Activated CD8-positive, alpha-beta T cell treated with anti-CD3 and anti-CD28 coated beads, Interleukin-2, amount 10 ng/mL, durations not matched to agents 7 days and 5 days (primary cell): ENCODE data around the gene UBC. TPM values are rescaled to one million over a fixed set of nuclear protein-coding genes. Genes with fewer than 3 reads are reported as not detected.
"Not testable (repeated sequence)": the region's sequence is repeated elsewhere in the genome, so short reads cannot be mapped to it uniquely, and the experiment has no call there.

Experiments used
- ATAC-seq: fragments of 150-1000 bp; cut with Tn5 transposase; one replicate; pipeline ENCODE4 v1.10.0; 2021; ENCODE audit warnings: moderate library complexity
- CTCF ChIA-PET: fragments of 350-600 bp; sonication (Branson Sonifier 250); formaldehyde crosslinking; loops from one replicate; lab custom pipeline; 2021; ENCODE audit warnings: antibody characterized with exemption; lab: Charles Lee
- POLR2A ChIA-PET: fragments of 350-600 bp; sonication (Branson Sonifier 250); formaldehyde crosslinking; loops from one replicate; lab custom pipeline; 2021; ENCODE audit warnings: antibody characterized with exemption; lab: Charles Lee
- DNase-seq: peaks from one replicate; pipeline ENCODE4 v3.0.0-alpha.2; 2020
- H3K27ac Mint-ChIP-seq: one replicate; pipeline ENCODE4 v1.8.0; 2021; ENCODE audit warnings: mild to moderate bottlenecking, mixed read lengths
- H3K27me3 Mint-ChIP-seq: one replicate; pipeline ENCODE4 v1.8.0; 2021; ENCODE audit warnings: low read depth, mixed read lengths
- H3K36me3 Mint-ChIP-seq: one replicate; pipeline ENCODE4 v1.8.0; 2021; ENCODE audit warnings: low read depth, mixed read lengths
- H3K4me1 Mint-ChIP-seq: one replicate; pipeline ENCODE4 v1.8.0; 2021; ENCODE audit warnings: low read depth, mixed read lengths
- H3K4me3 Mint-ChIP-seq: one replicate; pipeline ENCODE4 v1.8.0; 2021; ENCODE audit warnings: mild to moderate bottlenecking, mixed read lengths
- H3K9me3 Mint-ChIP-seq: one replicate; pipeline ENCODE4 v1.8.0; 2022; ENCODE audit warnings: mixed read lengths; ENCODE audit not compliant: insufficient read depth
- total RNA-seq, 2 experiments: library from RNA; stranded (reverse); gene quantifications; one replicate each; pipeline ENCODE4 v1.2.3, GENCODE V29; 2021

Gene UBC
- total RNA-seq, 2 experiments from 2014 or later: 974 to 998 TPM

DNA sequence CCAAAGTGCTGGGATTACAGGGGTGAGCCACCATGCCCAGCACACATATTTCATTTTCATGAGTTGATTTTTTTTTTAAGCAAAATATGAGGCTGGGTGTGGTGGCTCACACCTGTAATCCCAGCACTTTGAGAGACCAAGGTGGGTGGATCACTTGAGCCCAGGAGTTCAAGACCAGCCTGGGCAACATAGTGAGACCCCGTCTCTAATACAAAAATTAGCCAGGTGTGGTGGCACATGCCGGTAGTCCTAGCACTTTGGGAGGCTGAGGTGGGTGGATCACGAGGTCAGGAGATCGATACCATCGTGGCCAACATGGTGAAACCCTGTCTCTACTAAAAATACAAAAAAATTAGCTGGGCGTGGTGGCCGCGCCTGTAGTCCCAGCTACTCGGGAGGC is 17.1 kb upstream of the UBC start:
- H3K4me3 Mint-ChIP-seq, ATAC-seq, H3K27ac Mint-ChIP-seq, DNase-seq, H3K9me3 Mint-ChIP-seq, H3K27me3 Mint-ChIP-seq: not testable (repeated sequence)
- Mint-ChIP-seq H3K36me3 (peaks cover 24% of the 10 kb centered on the region), H3K4me1 (peaks cover 27% of the 10 kb centered on the region)
- ChIA-PET CTCF (interaction anchor here (1.8 to 2.6 kb wide), 2 partner anchors 9 to 25 kb away, joined by 5 to 16 read pairs; no protein-coding TSS in a partner anchor), POLR2A (interaction anchor here (0.7 kb wide), 1 partner anchor 17 kb away, joined by 3 read pairs; the partner anchor contains the start of gene UBC)

DNA sequence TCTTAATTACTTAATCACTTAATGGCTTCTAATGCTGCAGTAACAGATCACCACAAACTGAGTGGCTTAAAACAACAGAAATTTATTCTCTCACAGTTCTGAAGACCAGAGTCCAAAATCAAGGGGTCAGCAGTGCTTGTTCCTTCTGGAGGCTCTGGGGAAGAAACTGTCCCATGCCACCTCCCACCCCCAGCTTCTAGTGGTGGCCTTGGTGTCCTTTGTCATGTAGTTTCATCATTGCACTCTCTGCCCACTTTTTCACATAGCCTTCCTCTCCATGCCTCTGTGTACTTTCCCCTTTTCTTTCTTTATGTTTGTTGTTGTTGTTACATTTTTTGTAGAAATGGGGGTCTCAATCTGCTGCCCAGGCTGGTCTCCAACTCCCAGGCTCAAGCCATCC is 16.1 kb upstream of the UBC start:
- ATAC-seq: no peak
- no peak overlapping the region for H3K4me3 Mint-ChIP-seq

DNA sequence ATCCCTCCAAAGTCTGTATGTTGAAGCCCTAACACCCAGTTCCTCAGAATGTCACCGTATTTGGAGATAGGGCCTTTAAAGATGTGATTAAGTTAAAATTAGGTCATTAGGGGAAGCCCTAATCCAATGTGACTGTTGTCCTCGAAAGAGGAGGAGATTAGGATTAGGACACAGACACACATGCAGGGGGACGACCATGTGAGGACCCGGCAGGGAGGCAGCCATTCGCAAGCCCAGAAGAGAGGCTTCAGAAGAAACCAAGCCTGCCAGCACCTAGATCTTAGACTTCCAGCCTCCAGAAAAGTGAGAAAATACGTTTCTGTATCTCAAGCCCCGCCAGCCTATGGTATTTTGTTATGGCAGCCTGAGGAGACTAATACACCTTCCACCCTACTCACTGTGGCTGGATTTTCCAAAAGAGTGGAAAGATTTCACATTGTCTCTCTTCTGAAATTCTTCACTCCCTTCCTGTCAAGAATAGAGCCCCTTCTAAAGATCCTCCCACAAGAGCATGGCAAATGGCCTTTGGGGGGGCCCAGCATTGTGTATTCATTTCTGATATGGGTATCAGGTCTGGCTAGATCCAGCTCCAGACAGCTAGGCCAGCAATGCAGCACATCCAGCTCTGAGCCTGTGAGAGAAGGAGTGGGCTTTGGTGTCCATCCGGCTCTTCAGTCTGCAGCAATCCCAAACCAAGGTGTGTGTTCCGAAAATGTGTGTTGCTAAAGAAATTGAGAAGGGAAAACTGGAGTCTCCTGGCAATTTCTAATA is 15.4 kb upstream of the UBC start:
- DNase-seq: no peak
- no peak for ATAC-seq
- no peak overlapping the region for H3K27ac Mint-ChIP-seq

More for the DNA sequence above, 16.1 kb upstream of the UBC start:
- CTCF ChIA-PET: interaction anchor here (2.6 kb wide), 1 partner anchor 10 kb away, joined by 16 read pairs; no protein-coding TSS in a partner anchor
- no peak for DNase-seq
- H3K36me3 Mint-ChIP-seq: peaks cover 21% of the 10 kb centered on the region
- POLR2A ChIA-PET: interaction anchor here (0.6 to 1.7 kb wide), 2 partner anchors 9 to 16 kb away, joined by 3 to 6 read pairs; partner anchors contain the start of gene UBC
- H3K4me1 Mint-ChIP-seq: peaks cover 32% of the 10 kb centered on the region
- no peak overlapping the region for H3K27ac Mint-ChIP-seq
- H3K27me3 Mint-ChIP-seq: peaks cover 4% of the 10 kb centered on the region
- H3K9me3 Mint-ChIP-seq: no peaks in the 10 kb centered on the region

DNA sequence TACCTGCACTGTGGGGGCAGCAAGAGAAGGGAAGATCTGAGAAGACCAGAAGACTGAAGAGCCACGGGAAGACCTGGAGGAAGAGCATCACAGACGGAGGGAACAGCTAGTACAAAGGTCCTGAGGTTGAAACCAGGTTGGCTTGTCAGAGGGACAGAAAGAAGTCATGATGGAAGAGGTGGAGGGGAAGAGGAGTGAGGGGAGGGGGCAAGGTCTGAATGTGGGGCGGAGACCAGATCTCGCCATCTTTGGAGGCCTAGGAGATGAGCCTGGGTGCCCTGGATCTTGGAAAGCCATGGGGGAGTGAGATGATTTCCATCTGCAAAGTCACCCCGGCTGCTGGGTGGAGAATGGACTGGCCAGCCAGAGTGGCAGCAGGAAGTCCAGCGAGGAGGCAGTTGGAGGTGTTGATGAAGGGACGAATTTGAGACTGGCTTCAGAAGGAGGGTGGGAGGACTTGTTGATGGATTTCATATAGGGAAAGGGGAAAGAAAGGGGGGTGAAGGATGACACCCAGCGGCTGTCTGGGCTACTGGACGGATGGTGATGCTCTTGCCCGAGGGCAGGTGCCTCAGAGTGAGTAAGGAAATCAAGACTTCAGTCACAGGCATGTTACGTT is 14.6 kb upstream of the UBC start:
- Mint-ChIP-seq H3K27ac (peak overlapping the region; percentile 71), H3K27me3 (peaks cover 4% of the 10 kb centered on the region), H3K9me3 (no peaks in the 10 kb centered on the region), H3K36me3 (peaks cover 20% of the 10 kb centered on the region), H3K4me1 (peaks cover 35% of the 10 kb centered on the region), H3K4me3 (peak overlapping the region; percentile 86)
- CTCF ChIA-PET: interaction anchor here (2.3 to 16.8 kb wide), 4 partner anchors 10 to 23 kb away, joined by 8 to 391 read pairs (median 20); partner anchors contain the start of gene UBC
- DNase-seq (no peak), ATAC-seq (no peak)
- POLR2A ChIA-PET: interaction anchor here (1.4 to 6.0 kb wide), 6 partner anchors 9 to 18 kb away, joined by 3 to 35 read pairs (median 8); partner anchors contain the start of gene UBC

More for the DNA sequence above, 15.4 kb upstream of the UBC start:
- H3K9me3 Mint-ChIP-seq: no peaks in the 10 kb centered on the region
- POLR2A ChIA-PET: interaction anchor here (1.7 kb wide), 1 partner anchor 16 kb away, joined by 6 read pairs; the partner anchor contains the start of gene UBC
- CTCF ChIA-PET: interaction anchor here (2.6 kb wide), 1 partner anchor 11 kb away, joined by 16 read pairs; no protein-coding TSS in a partner anchor
- peaks cover 35% of the 10 kb centered on the region for H3K4me1 Mint-ChIP-seq
- peaks cover 4% of the 10 kb centered on the region for H3K27me3 Mint-ChIP-seq
- peak overlapping the region; percentile 25 for H3K4me3 Mint-ChIP-seq
- peaks cover 20% of the 10 kb centered on the region for H3K36me3 Mint-ChIP-seq

DNA sequence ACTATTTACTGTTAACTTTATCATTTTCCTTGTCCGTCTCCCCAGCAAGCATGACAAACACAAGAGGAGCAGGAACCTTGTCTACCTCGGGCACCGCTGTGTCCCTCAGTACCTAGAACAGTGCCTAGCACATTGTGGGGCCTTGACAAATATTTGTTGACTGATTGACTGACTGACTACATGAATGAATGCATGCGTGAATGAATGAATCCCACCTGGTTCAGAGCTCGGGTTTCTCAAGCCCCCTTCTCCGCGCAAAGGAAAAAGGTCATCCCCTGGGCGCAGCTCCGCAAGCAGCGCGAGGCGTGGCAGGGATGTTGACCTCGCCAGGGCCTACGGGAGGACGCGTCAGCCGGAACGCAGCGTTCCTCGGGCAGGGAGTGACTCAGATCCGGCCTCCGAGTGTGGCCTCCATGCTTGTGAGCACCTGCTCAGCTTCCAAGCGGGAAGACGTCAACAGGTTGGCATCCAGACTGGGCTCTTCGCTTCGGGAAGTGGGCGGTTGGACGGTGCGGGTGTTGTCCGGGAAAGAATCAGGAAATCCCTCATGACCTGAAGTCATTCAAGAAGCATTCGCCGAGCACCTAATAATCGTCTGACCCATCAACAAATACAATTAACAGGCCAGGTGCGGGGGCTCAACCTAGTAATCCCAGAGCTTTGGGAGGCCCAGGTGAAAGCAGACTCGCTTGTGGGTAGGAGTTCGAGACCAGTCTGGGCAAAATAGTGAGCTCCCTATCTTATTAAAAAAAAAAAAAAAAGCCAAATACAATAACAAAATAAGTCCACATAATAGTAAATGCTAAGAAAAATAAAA is 13.9 kb upstream of the UBC start:
- Mint-ChIP-seq H3K9me3 (no peaks in the 10 kb centered on the region), H3K4me3 (peak overlapping the region; percentile 86), H3K36me3 (peaks cover 20% of the 10 kb centered on the region), H3K27ac (peak overlapping the region; percentile 93), H3K4me1 (peaks cover 35% of the 10 kb centered on the region), H3K27me3 (peaks cover 4% of the 10 kb centered on the region)
- DNase-seq (peak; percentile 46), ATAC-seq (peak; percentile 58)
- ChIA-PET CTCF (interaction anchor here (0.8 to 16.8 kb wide), 6 partner anchors 10 to 65 kb away, joined by 3 to 391 read pairs (median 10); partner anchors contain the start of genes BRI3BP and UBC), POLR2A (interaction anchor here (1.4 to 6.0 kb wide), 7 partner anchors 9 to 17 kb away, joined by 3 to 35 read pairs (median 8); partner anchors contain the start of gene UBC)

DNA sequence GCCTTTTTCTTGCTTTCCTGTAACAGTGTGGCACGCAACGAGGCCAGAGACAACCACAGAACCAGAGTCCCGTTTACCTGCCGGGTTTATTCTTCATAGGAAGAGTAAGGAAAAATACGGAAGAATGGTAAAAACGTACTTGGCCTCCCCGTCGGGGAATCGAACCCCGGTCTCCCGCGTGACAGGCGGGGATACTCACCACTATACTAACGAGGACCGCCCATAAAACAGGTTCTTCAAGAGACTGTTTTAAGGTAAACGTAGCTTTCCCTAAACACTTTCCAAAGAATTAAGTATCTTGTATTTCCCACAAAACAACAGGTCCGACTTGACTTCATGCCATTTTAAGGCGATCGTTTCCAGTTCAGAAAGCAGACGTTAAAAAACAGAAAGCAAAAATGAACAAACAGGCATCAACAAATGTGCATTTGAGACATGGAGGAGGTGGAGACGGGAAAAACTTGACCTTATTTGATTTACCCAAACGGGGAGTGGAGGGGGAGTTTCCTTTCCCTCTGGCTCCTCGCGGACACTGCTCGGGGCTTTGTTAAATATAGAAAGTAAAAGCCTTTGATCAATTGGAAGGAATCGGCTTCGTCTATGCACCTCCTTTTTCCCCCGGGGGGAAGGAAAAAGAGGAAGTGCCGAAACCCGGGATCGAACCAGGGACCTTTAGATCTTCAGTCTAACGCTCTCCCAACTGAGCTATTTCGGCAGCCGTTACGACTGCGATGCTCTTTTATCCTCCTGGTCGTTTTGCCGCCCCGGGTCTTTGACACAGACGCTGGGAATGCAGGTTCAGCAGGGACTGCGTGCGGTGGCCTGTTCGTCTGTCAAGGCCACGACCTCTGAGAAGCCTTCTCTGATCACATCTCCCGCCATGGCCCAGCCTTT is 13.0 kb upstream of the UBC start:
- Mint-ChIP-seq H3K4me3 (peak overlapping the region; percentile 86), H3K9me3 (no peaks in the 10 kb centered on the region), H3K36me3 (peaks cover 20% of the 10 kb centered on the region), H3K27ac (peak overlapping the region; percentile 93), H3K27me3 (peaks cover 4% of the 10 kb centered on the region), H3K4me1 (peaks cover 40% of the 10 kb centered on the region)
- CTCF ChIA-PET: interaction anchor here (0.8 to 16.8 kb wide), 6 partner anchors 9 to 66 kb away, joined by 3 to 391 read pairs (median 10); partner anchors contain the start of genes BRI3BP and UBC
- DNase-seq: peak; percentile 95
- POLR2A ChIA-PET: interaction anchor here (0.6 to 6.0 kb wide), 8 partner anchors 8 to 16 kb away, joined by 3 to 35 read pairs (median 8); partner anchors contain the start of gene UBC
- ATAC-seq: peak; percentile 88

DNA sequence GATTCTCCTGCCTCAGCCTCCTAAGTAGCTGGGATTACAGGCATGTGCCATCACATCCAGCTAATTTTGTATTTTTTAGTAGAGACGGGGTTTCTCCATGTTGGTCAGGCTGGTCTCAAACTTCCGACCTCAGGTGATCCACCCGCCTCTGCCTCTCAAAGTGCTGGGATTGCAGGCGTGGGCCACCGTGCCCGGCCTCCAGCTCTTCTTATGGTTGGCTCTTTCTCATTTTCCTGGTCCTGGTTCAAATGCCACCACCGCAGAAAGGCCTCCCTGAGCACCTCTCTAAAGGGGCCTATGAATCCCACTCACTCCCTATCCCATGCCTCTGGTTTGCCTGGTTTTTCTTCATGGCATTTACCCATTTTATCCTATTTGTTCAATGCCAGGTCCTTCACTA is 11.3 kb upstream of the UBC start:
- POLR2A ChIA-PET: interaction anchor here (3.7 to 6.0 kb wide), 2 partner anchors 8 to 12 kb away, joined by 23 to 35 read pairs; partner anchors contain the start of gene UBC
- not testable (repeated sequence) for ATAC-seq, DNase-seq, H3K27ac Mint-ChIP-seq, H3K4me3 Mint-ChIP-seq, H3K27me3 Mint-ChIP-seq, H3K9me3 Mint-ChIP-seq
- Mint-ChIP-seq H3K4me1 (peaks cover 57% of the 10 kb centered on the region), H3K36me3 (peaks cover 21% of the 10 kb centered on the region)
- CTCF ChIA-PET: interaction anchor here (3.8 to 16.8 kb wide), 2 partner anchors 8 to 14 kb away, joined by 28 to 391 read pairs; no protein-coding TSS in a partner anchor

DNA sequence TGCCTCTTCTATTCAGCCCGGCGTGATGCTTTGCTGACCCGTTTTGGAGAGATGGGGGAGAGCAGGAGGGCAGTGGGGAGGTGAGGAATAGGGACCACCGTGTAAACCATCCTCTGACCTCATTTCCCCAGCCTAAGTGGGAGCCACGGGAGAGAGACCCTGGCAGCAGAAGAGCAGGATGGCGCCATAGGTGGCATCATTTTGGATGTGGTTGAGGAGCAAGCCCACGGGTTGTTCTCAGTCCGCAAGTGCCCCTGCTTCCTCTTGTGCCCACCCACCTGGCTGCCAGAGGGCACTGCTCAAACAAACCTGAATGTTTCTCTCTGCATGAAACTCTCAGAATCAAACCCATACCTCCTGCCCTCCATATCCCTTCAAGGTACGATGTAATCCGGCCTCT is 10.7 kb upstream of the UBC start:
- peaks cover 59% of the 10 kb centered on the region for H3K4me1 Mint-ChIP-seq
- DNase-seq (no peak), ATAC-seq (no peak)
- H3K4me3 Mint-ChIP-seq: no peak overlapping the region
- no peak overlapping the region for H3K27ac Mint-ChIP-seq
- peaks cover 15% of the 10 kb centered on the region for H3K36me3 Mint-ChIP-seq
- H3K27me3 Mint-ChIP-seq: peaks cover 4% of the 10 kb centered on the region
- ChIA-PET POLR2A (interaction anchor here (1.7 to 6.0 kb wide), 2 partner anchors 11 to 14 kb away, joined by 6 to 35 read pairs; partner anchors contain the start of gene UBC), CTCF (interaction anchor here (3.8 to 16.8 kb wide), 2 partner anchors 7 to 14 kb away, joined by 28 to 391 read pairs; no protein-coding TSS in a partner anchor)
- no peaks in the 10 kb centered on the region for H3K9me3 Mint-ChIP-seq

DNA sequence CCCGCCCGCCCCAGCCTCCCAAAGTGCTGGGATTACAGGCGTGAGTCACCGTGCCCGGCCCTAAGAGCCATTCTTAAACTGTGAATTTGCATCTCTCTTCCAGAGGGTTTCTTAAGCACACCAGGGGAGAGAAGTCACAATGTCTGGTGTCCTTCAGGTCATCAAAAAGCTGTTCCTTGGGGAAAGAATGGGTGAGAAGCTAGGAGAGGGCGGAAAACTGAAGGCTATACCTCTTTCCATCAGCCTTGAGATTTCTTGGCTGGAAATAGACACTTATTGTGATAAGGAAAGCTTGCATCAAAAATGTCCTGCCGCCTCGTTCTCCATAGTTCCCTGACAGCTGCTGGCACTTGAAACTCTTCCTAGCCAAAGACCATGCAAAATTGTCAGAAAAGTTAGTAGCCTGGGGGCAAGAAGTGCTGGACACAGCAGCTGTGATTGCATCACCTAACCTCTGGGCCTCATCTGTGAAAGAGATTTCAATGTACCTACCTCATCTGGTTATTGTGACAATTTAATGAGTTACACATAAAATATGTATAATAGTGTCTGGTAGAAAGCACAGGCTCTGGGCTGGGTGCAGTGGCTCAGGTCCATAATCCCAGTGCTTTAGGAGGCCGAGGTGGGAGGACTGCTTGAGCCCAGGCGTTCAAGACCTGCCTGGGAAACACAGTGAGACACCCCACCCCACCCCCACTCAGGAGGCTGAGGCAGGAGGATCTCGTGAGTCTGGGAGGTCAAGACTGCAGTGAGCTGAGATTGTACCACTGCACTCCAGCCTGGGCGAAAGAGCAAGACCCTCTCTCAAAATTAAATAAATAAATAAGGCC is 9.7 kb upstream of the UBC start:
- peaks cover 15% of the 10 kb centered on the region for H3K36me3 Mint-ChIP-seq
- H3K4me3 Mint-ChIP-seq: no peak overlapping the region
- no peak overlapping the region for H3K27ac Mint-ChIP-seq
- ChIA-PET POLR2A (interaction anchor here (1.7 to 6.0 kb wide), 2 partner anchors 10 to 13 kb away, joined by 6 to 35 read pairs; partner anchors contain the start of gene UBC), CTCF (interaction anchor here (1.1 to 16.8 kb wide), 4 partner anchors 9 to 17 kb away, joined by 3 to 391 read pairs (median 4); no protein-coding TSS in a partner anchor)
- no peaks in the 10 kb centered on the region for H3K9me3 Mint-ChIP-seq
- peaks cover 4% of the 10 kb centered on the region for H3K27me3 Mint-ChIP-seq
- peaks cover 66% of the 10 kb centered on the region for H3K4me1 Mint-ChIP-seq
- DNase-seq: no peak
- no peak for ATAC-seq
